GM10266 (cell line): ENCODE data around the gene ZBED4.

Experiments
- DNase-seq: peaks from one replicate; pipeline ENCODE4 v3.0.0; 2012; ENCODE audit errors: extremely low spot score
- CTCF ChIP-seq: IDR thresholded peaks from 2 replicates; pipeline ENCODE4 v1.5.1; 2012; ENCODE audit warnings: mild to moderate bottlenecking, low read depth; ENCODE audit not compliant: control insufficient read depth, insufficient read depth; ENCODE audit errors: missing control alignments

Gene ZBED4

GRCh38 chr22:49924113-49924833 lies 70.6 kb downstream of the ZBED4 start:
- no peak for TF ChIP-seq CTCF
- DNase-seq, result no peak

- TF ChIP-seq CTCF, result no peak
- peak; percentile 73 for DNase-seq
These were observed 72.0 kb downstream of the ZBED4 start for GRCh38 chr22:49925525-49926128.

GRCh38 chr22:49926916-49927315 lies 73.3 kb downstream of the ZBED4 start:
- no peak for DNase-seq
- no peak for TF ChIP-seq CTCF

GRCh38 chr22:49927483-49928184 lies 74.0 kb downstream of the ZBED4 start:
- no peak for TF ChIP-seq CTCF
- no peak for DNase-seq

GRCh38 chr22:49928185-49928495 lies 74.5 kb downstream of the ZBED4 start:
- no peak for TF ChIP-seq CTCF
- DNase-seq, result no peak

GRCh38 chr22:49928555-49929210 lies 75.0 kb downstream of the ZBED4 start:
- DNase-seq, result no peak
- no peak for TF ChIP-seq CTCF
